Activated T-helper 2 cell treated with anti-CD3 and anti-CD28 coated beads, Interferon-gamma antibody, Interleukin-2, Interleukin-4, amounts not matched to agents 10 μg/mL and 5 μg/mL and 100 μg/mL, durations not matched to agents 14 hours and 24 hours and 36 hours (primary cell): ENCODE data around the gene LCE2D. TPM values are rescaled to one million over a fixed set of nuclear protein-coding genes. Genes with fewer than 3 reads are reported as not detected.
"Not testable (repeated sequence)": the region's sequence is repeated elsewhere in the genome, so short reads cannot be mapped to it uniquely, and the experiment has no call there.

Experiments
- DNase-seq: peaks from one replicate; pipeline ENCODE4 v3.0.0; 2021; ENCODE audit warnings: low spot score
- H3K27ac Mint-ChIP-seq: one replicate; pipeline ENCODE4 v1.8.0; 2021; ENCODE audit warnings: mixed read lengths
- H3K27me3 Mint-ChIP-seq: one replicate; pipeline ENCODE4 v1.8.0; 2021; ENCODE audit warnings: low read depth, mixed read lengths
- H3K36me3 Mint-ChIP-seq: one replicate; pipeline ENCODE4 v1.8.0; 2021; ENCODE audit warnings: low read depth, mixed read lengths
- H3K4me1 Mint-ChIP-seq: one replicate; pipeline ENCODE4 v1.8.0; 2021; ENCODE audit warnings: low read depth, mixed read lengths
- H3K4me3 Mint-ChIP-seq: one replicate; pipeline ENCODE4 v1.8.0; 2021; ENCODE audit warnings: low read depth, mild to moderate bottlenecking, moderate library complexity, mixed read lengths
- H3K9me3 Mint-ChIP-seq: one replicate; pipeline ENCODE4 v1.8.0; 2021; ENCODE audit warnings: mixed read lengths
- intact Hi-C: fragments of 100-400 bp; cut with micrococcal nuclease; formaldehyde crosslinking; loops from one replicate; pipeline ENCODE4 v1.15.1; 2023
- total RNA-seq: library from RNA; stranded (reverse); gene quantifications from 2 replicates; pipeline ENCODE4 v1.2.3, GENCODE V29; 2022

LCE2D gene
- total RNA-seq, 1 donor from 2014 or later = not detected

GRCh38 chr1:152657677-152658076 lies 5.5 kb upstream of the LCE2D start:
- no peak overlapping the region for H3K27ac Mint-ChIP-seq
- H3K4me3 Mint-ChIP-seq = no peak overlapping the region
- intact Hi-C loops = loop anchor here (10.0 kb wide), 1 partner anchor 567 kb away; no protein-coding TSS in a partner anchor

GRCh38 chr1:152658649-152659048 lies 4.5 kb upstream of the LCE2D start:
- intact Hi-C loops = loop anchor here (10.0 kb wide), 1 partner anchor 566 kb away; no protein-coding TSS in a partner anchor
- no peak for DNase-seq
- no peaks in the 10 kb centered on the region for H3K9me3 Mint-ChIP-seq
- H3K4me3 Mint-ChIP-seq = no peak overlapping the region
- H3K27me3 Mint-ChIP-seq = peaks cover 7% of the 10 kb centered on the region
- H3K4me1 Mint-ChIP-seq = peaks cover 2% of the 10 kb centered on the region
- H3K36me3 Mint-ChIP-seq = no peaks in the 10 kb centered on the region
- H3K27ac Mint-ChIP-seq = no peak overlapping the region

More at GRCh38 chr1:152657677-152658076, 5.5 kb upstream of the LCE2D start:
- Mint-ChIP-seq H3K9me3 (no peaks in the 10 kb centered on the region), H3K36me3 (no peaks in the 10 kb centered on the region), H3K4me1 (peaks cover 2% of the 10 kb centered on the region), H3K27me3 (peaks cover 9% of the 10 kb centered on the region)
- no peak for DNase-seq

- H3K27ac Mint-ChIP-seq, H3K27me3 Mint-ChIP-seq, H3K4me3 Mint-ChIP-seq, H3K4me1 Mint-ChIP-seq, DNase-seq, intact Hi-C loops, H3K9me3 Mint-ChIP-seq, H3K36me3 Mint-ChIP-seq: not testable (repeated sequence)
Observed at GRCh38 chr1:152666171-152666570, 3.0 kb downstream of the LCE2D start.

- no peaks in the 10 kb centered on the region for H3K9me3 Mint-ChIP-seq
- DNase-seq = no peak
- H3K27me3 Mint-ChIP-seq = peaks cover 3% of the 10 kb centered on the region
- H3K4me1 Mint-ChIP-seq = no peaks in the 10 kb centered on the region
- intact Hi-C loops = no loop called here
- no peaks in the 10 kb centered on the region for H3K36me3 Mint-ChIP-seq
- no peak overlapping the region for H3K4me3 Mint-ChIP-seq
- H3K27ac Mint-ChIP-seq = no peak overlapping the region
Observed at GRCh38 chr1:152667648-152668047, 4.5 kb downstream of the LCE2D start.

GRCh38 chr1:152673016-152673415 lies 9.8 kb downstream of the LCE2D start:
- no peaks in the 10 kb centered on the region for H3K4me1 Mint-ChIP-seq
- no peaks in the 10 kb centered on the region for H3K36me3 Mint-ChIP-seq
- no peak overlapping the region for H3K4me3 Mint-ChIP-seq
- DNase-seq = no peak
- no peaks in the 10 kb centered on the region for H3K9me3 Mint-ChIP-seq
- intact Hi-C loops = no loop called here
- H3K27ac Mint-ChIP-seq = no peak overlapping the region
- peaks cover 4% of the 10 kb centered on the region for H3K27me3 Mint-ChIP-seq

- intact Hi-C loops, H3K27me3 Mint-ChIP-seq, H3K27ac Mint-ChIP-seq, DNase-seq, H3K36me3 Mint-ChIP-seq, H3K4me3 Mint-ChIP-seq, H3K9me3 Mint-ChIP-seq, H3K4me1 Mint-ChIP-seq: not testable (repeated sequence)
Observed at GRCh38 chr1:152674983-152675382, 11.8 kb downstream of the LCE2D start, which contains the start of gene LCE2C. TSS of gene LCE2C (plus strand) at chr1:152675279. CDS start at chr1:152676016, 737 bp downstream.

- Mint-ChIP-seq H3K4me3 (no peak overlapping the region), H3K9me3 (no peaks in the 10 kb centered on the region), H3K4me1 (no peaks in the 10 kb centered on the region), H3K27ac (no peak overlapping the region), H3K36me3 (no peaks in the 10 kb centered on the region), H3K27me3 (peaks cover 7% of the 10 kb centered on the region)
- DNase-seq = no peak
- intact Hi-C loops = no loop called here
Observed at GRCh38 chr1:152679459-152679858, 16.3 kb downstream of the LCE2D start.

GRCh38 chr1:152681616-152682015 lies 18.4 kb downstream of the LCE2D start:
- Mint-ChIP-seq H3K4me1 (no peaks in the 10 kb centered on the region), H3K4me3 (no peak overlapping the region), H3K27me3 (peaks cover 7% of the 10 kb centered on the region), H3K36me3 (no peaks in the 10 kb centered on the region), H3K27ac (no peak overlapping the region), H3K9me3 (no peaks in the 10 kb centered on the region)
- intact Hi-C loops = no loop called here
- no peak for DNase-seq

GRCh38 chr1:152683846-152684245 lies 20.7 kb downstream of the LCE2D start:
- intact Hi-C loops = no loop called here
- Mint-ChIP-seq H3K27me3 (peaks cover 6% of the 10 kb centered on the region), H3K9me3 (no peaks in the 10 kb centered on the region), H3K4me3 (no peak overlapping the region), H3K27ac (no peak overlapping the region), H3K36me3 (no peaks in the 10 kb centered on the region), H3K4me1 (no peaks in the 10 kb centered on the region)
- DNase-seq = no peak

GRCh38 chr1:152685823-152686222 lies 22.6 kb downstream of the LCE2D start, which contains the start of gene LCE2B:
TSS of gene LCE2B (plus strand) at chr1:152686123. CDS start at chr1:152686844, 721 bp downstream.
- H3K27ac Mint-ChIP-seq, DNase-seq, H3K4me1 Mint-ChIP-seq, H3K36me3 Mint-ChIP-seq, H3K4me3 Mint-ChIP-seq, H3K9me3 Mint-ChIP-seq, intact Hi-C loops, H3K27me3 Mint-ChIP-seq: not testable (repeated sequence)

- Mint-ChIP-seq H3K36me3 (no peaks in the 10 kb centered on the region), H3K27me3 (no peaks in the 10 kb centered on the region), H3K4me1 (no peaks in the 10 kb centered on the region), H3K9me3 (no peaks in the 10 kb centered on the region), H3K4me3 (no peak within 1 kb of the TSS), H3K27ac (no peak within 1 kb of the TSS)
- intact Hi-C loops = no loop called here
- DNase-seq = no peak
Observed at GRCh38 chr1:152697701-152698600, 34.8 kb downstream of the LCE2D start, which contains the start of gene LCE2A. TSS of gene LCE2A (plus strand) at chr1:152698345. CDS start at chr1:152698902, 557 bp downstream.

- Mint-ChIP-seq H3K4me3 (no peak overlapping the region), H3K36me3 (no peaks in the 10 kb centered on the region), H3K27ac (no peak overlapping the region), H3K27me3 (no peaks in the 10 kb centered on the region), H3K9me3 (no peaks in the 10 kb centered on the region), H3K4me1 (no peaks in the 10 kb centered on the region)
- intact Hi-C loops = no loop called here
- no peak for DNase-seq
Observed at GRCh38 chr1:152699746-152700145, 36.6 kb downstream of the LCE2D start.

GRCh38 chr1:152707860-152708259 lies 44.7 kb downstream of the LCE2D start, which contains the start of gene LCE4A:
TSS of gene LCE4A (plus strand) at chr1:152708160. CDS start at chr1:152709076, 916 bp downstream.
- Mint-ChIP-seq H3K4me1 (no peaks in the 10 kb centered on the region), H3K27me3 (peaks cover 7% of the 10 kb centered on the region), H3K4me3 (no peak within 1 kb of the TSS), H3K36me3 (no peaks in the 10 kb centered on the region), H3K9me3 (no peaks in the 10 kb centered on the region), H3K27ac (no peak within 1 kb of the TSS)
- intact Hi-C loops = no loop called here
- no peak for DNase-seq
